Activated CD4-positive, alpha-beta memory T cell treated with anti-CD3 and anti-CD28 coated beads, Interleukin-2, amount 10 ng/mL, durations not matched to agents 7 days and 5 days (primary cell): ENCODE results near the gene MTMR11. TPM values are rescaled to one million over a fixed set of nuclear protein-coding genes. Genes with fewer than 3 reads are reported as not detected.

Experiments
- CTCF ChIA-PET: fragments of 350-600 bp; sonication (Branson Sonifier 250); formaldehyde crosslinking; loops from one replicate; lab custom pipeline; 2021; ENCODE audit warnings: antibody characterized with exemption, inconsistent platforms; lab: Charles Lee
- POLR2A ChIA-PET: fragments of 350-600 bp; sonication (Branson Sonifier 250); formaldehyde crosslinking; loops from one replicate; lab custom pipeline; 2021; ENCODE audit warnings: antibody characterized with exemption; lab: Charles Lee
- DNase-seq: peaks from one replicate; pipeline ENCODE4 v3.0.0-alpha.2; 2020
- H3K27ac Mint-ChIP-seq: one replicate; pipeline ENCODE4 v1.8.0; 2021; ENCODE audit warnings: mild to moderate bottlenecking, mixed read lengths
- H3K27me3 Mint-ChIP-seq: one replicate; pipeline ENCODE4 v1.8.0; 2021; ENCODE audit warnings: mixed read lengths
- H3K36me3 Mint-ChIP-seq: one replicate; pipeline ENCODE4 v1.8.0; 2021; ENCODE audit warnings: low read depth, mixed read lengths
- H3K4me1 Mint-ChIP-seq: one replicate; pipeline ENCODE4 v1.8.0; 2021; ENCODE audit warnings: mixed read lengths
- H3K4me3 Mint-ChIP-seq: one replicate; pipeline ENCODE4 v1.8.0; 2021; ENCODE audit warnings: mild to moderate bottlenecking, mixed read lengths
- H3K9me3 Mint-ChIP-seq: one replicate; pipeline ENCODE4 v1.8.0; 2021; ENCODE audit warnings: mixed read lengths
- total RNA-seq, 2 experiments: library from RNA; stranded (reverse); gene quantifications; one replicate each; pipeline ENCODE4 v1.2.3, GENCODE V29; 2021

Gene MTMR11
- total RNA-seq, 2 experiments from 2014 or later = 19.2 to 20.7 TPM

- H3K9me3 Mint-ChIP-seq = no peaks in the 10 kb centered on the region
- H3K4me1 Mint-ChIP-seq = peaks cover 53% of the 10 kb centered on the region
- no peak overlapping the region for H3K27ac Mint-ChIP-seq
- ChIA-PET POLR2A (interaction anchor here (1.0 to 7.4 kb wide), 2 partner anchors 16 to 46 kb away, joined by 3 to 160 read pairs; a partner anchor contains a TSS), CTCF (no interaction called here)
- no peak for DNase-seq
- peaks cover 10% of the 10 kb centered on the region for H3K36me3 Mint-ChIP-seq
- no peaks in the 10 kb centered on the region for H3K27me3 Mint-ChIP-seq
- H3K4me3 Mint-ChIP-seq = no peak overlapping the region
Measured at GRCh38 chr1:149932474-149932873, 4.2 kb downstream of the MTMR11 start.

- ChIA-PET CTCF (interaction anchor here (1.0 kb wide), 1 partner anchor 256 kb away, joined by 3 read pairs; no protein-coding TSS in a partner anchor), POLR2A (interaction anchor here (1.0 to 7.4 kb wide), 3 partner anchors 8 to 44 kb away, joined by 5 to 160 read pairs (median 37); a partner anchor contains a TSS)
- peak overlapping the region; percentile 82 for H3K27ac Mint-ChIP-seq
- H3K4me1 Mint-ChIP-seq = peaks cover 51% of the 10 kb centered on the region
- DNase-seq = no peak
- H3K27me3 Mint-ChIP-seq = no peaks in the 10 kb centered on the region
- H3K9me3 Mint-ChIP-seq = no peaks in the 10 kb centered on the region
- peak overlapping the region; percentile 70 for H3K4me3 Mint-ChIP-seq
- peaks cover 18% of the 10 kb centered on the region for H3K36me3 Mint-ChIP-seq
Measured at GRCh38 chr1:149931212-149931790, 5.4 kb downstream of the MTMR11 start.

DNA sequence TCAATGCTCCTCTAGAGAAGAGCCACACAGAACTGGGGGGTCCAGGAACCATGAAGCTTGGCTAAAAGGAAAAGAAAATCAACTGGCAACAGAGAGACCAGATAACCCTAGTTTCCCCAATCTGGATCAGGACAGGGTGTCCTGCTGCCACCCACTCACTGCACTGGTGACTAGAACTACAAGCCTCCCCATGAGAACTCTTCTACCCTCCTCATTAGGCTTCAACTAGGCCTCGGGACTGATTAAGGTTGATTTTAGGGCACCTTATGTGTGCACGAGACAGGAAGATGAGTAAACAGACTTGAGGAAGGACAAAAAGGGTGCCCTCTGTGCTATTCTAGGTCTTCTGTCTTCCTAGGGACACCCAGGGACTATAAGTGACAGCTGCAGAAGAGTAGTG is 6.8 kb downstream of the MTMR11 start:
- H3K27ac Mint-ChIP-seq = no peak overlapping the region
- H3K9me3 Mint-ChIP-seq = no peaks in the 10 kb centered on the region
- ChIA-PET CTCF (no interaction called here), POLR2A (interaction anchor here (1.0 to 7.4 kb wide), 4 partner anchors 9 to 258 kb away, joined by 3 to 160 read pairs (median 21); a partner anchor contains a TSS)
- peaks cover 66% of the 10 kb centered on the region for H3K4me1 Mint-ChIP-seq
- H3K36me3 Mint-ChIP-seq = peaks cover 31% of the 10 kb centered on the region
- no peaks in the 10 kb centered on the region for H3K27me3 Mint-ChIP-seq
- peak overlapping the region; percentile 30 for H3K4me3 Mint-ChIP-seq
- DNase-seq = no peak

- peaks cover 45% of the 10 kb centered on the region for H3K36me3 Mint-ChIP-seq
- H3K27me3 Mint-ChIP-seq = no peaks in the 10 kb centered on the region
- H3K4me1 Mint-ChIP-seq = peaks cover 74% of the 10 kb centered on the region
- H3K4me3 Mint-ChIP-seq = peak overlapping the region; percentile 97
- DNase-seq = no peak
- ChIA-PET POLR2A (interaction anchor here (0.6 to 7.4 kb wide), 22 partner anchors 8 to 309 kb away, joined by 3 to 160 read pairs (median 4); partner anchors contain the start of genes BOLA1, MTMR11, PLEKHO1 and VPS45), CTCF (interaction anchor here (0.5 to 2.2 kb wide), 9 partner anchors 9 to 623 kb away, joined by 3 to 18 read pairs (median 4); a partner anchor contains a TSS)
- H3K27ac Mint-ChIP-seq = peak overlapping the region; percentile 95
- no peaks in the 10 kb centered on the region for H3K9me3 Mint-ChIP-seq
Measured at GRCh38 chr1:149928401-149928724, 8.3 kb downstream of the MTMR11 start.

DNA sequence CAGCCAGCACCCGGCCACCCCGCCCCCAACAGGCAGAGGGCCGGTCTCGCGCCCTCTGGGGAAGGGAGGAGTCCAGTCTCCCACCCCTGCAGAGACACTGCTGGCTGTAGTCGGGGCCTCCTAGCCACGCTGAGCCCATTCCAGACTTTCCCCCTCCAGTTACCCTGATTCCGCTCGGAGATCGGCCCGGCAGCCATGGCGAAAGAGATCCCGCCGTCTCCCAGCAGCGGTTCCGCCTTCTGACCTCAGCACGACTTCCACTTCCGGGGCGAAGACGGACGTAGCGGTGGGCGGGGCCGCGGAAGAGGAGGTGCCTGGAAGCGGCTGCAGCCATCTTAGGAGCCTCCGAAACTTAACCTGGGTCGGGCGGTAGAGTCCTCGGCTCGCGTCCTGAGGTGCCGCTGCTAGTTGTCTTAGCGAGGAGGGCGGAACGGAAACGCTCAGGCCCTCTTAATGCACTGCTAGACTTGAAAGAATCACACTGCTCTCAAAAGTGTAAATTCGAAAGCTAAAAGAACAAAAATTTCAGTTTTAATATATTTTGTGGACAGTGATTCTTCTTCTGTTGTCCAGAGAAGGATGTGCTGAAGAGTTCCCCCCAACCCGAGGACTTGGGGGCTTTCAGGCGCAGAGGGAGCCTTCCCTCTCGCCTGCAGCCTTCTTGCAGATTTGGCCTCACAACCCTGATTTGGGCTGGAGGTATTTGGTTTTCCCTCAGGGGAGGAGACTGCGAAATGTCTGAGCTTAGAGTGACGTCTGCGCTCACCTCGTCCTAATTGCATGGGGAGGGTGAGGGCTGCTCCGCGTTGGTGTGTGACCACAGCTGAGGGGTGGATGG is 8.9 kb downstream of the MTMR11 start, which contains the start of gene SF3B4:
TSS of gene SF3B4 (minus strand) at position 241 of the 838 bp plus-strand sequence. CDS start at position 197, 44 bp downstream.
- ChIA-PET CTCF (interaction anchor here (0.5 to 2.2 kb wide), 10 partner anchors 10 to 624 kb away, joined by 3 to 18 read pairs (median 4); a partner anchor contains a TSS), POLR2A (interaction anchor here (0.6 to 7.4 kb wide), 23 partner anchors 8 to 309 kb away, joined by 3 to 160 read pairs (median 4); partner anchors contain the start of genes BOLA1, MTMR11, PLEKHO1 and VPS45)
- peak within 1 kb of the TSS; percentile 95 for H3K27ac Mint-ChIP-seq
- H3K4me1 Mint-ChIP-seq = peaks cover 74% of the 10 kb centered on the region
- no peaks in the 10 kb centered on the region for H3K9me3 Mint-ChIP-seq
- H3K4me3 Mint-ChIP-seq = peak within 1 kb of the TSS; percentile 97
- no peaks in the 10 kb centered on the region for H3K27me3 Mint-ChIP-seq
- H3K36me3 Mint-ChIP-seq = peaks cover 50% of the 10 kb centered on the region
- peak; percentile 96 for DNase-seq

DNA sequence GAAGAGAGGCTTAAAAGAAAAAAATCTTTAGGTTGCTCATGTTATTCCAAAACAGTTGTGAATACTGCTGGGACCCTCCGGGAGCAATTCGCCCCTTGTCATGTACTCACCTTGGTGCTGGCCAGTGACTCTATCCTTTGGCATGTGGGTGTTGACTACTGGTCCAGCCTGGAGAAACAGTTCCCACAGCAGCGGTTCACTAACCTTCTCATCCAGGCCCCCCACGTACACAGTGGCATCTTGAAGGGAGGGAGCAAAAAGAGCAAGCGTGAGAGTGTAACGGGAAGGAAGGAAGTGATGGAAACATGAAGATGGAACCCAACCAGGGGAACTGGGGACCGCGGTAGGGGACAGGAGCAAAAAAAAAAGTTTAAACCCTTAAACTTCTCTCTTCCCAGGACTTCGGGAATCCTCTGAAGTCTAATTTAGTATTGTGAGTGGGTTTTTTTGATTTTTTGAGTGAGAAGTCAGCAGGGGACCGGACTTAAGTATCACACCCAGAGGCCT is 9.6 kb downstream of the MTMR11 start:
- Mint-ChIP-seq H3K27me3 (no peaks in the 10 kb centered on the region), H3K27ac (peak overlapping the region; percentile 95), H3K4me1 (peaks cover 70% of the 10 kb centered on the region), H3K36me3 (peaks cover 56% of the 10 kb centered on the region), H3K9me3 (no peaks in the 10 kb centered on the region), H3K4me3 (peak overlapping the region; percentile 97)
- CTCF ChIA-PET = no interaction called here
- POLR2A ChIA-PET = interaction anchor here (2.5 kb wide), 1 partner anchor 39 kb away, joined by 17 read pairs; a partner anchor contains a TSS
- DNase-seq = no peak

GRCh38 chr1:149926296-149926695 is 10.4 kb downstream of the MTMR11 start:
- Mint-ChIP-seq H3K9me3 (no peaks in the 10 kb centered on the region), H3K4me1 (peaks cover 62% of the 10 kb centered on the region), H3K27ac (peak overlapping the region; percentile 55), H3K36me3 (peaks cover 55% of the 10 kb centered on the region), H3K27me3 (no peaks in the 10 kb centered on the region), H3K4me3 (peak overlapping the region; percentile 97)
- POLR2A ChIA-PET = interaction anchor here (1.0 to 2.5 kb wide), 4 partner anchors 13 to 41 kb away, joined by 3 to 17 read pairs (median 4); partner anchors contain the start of gene BOLA1
- CTCF ChIA-PET = no interaction called here
- DNase-seq = no peak

GRCh38 chr1:149925751-149926150 is 10.9 kb downstream of the MTMR11 start:
- H3K36me3 Mint-ChIP-seq = peaks cover 54% of the 10 kb centered on the region
- H3K4me3 Mint-ChIP-seq = peak overlapping the region; percentile 97
- no peaks in the 10 kb centered on the region for H3K27me3 Mint-ChIP-seq
- H3K27ac Mint-ChIP-seq = peak overlapping the region; percentile 55
- CTCF ChIA-PET = no interaction called here
- DNase-seq = no peak
- H3K4me1 Mint-ChIP-seq = peaks cover 56% of the 10 kb centered on the region
- H3K9me3 Mint-ChIP-seq = no peaks in the 10 kb centered on the region
- POLR2A ChIA-PET = interaction anchor here (1.0 to 2.5 kb wide), 5 partner anchors 9 to 40 kb away, joined by 3 to 17 read pairs (median 4); partner anchors contain the start of gene BOLA1

DNA sequence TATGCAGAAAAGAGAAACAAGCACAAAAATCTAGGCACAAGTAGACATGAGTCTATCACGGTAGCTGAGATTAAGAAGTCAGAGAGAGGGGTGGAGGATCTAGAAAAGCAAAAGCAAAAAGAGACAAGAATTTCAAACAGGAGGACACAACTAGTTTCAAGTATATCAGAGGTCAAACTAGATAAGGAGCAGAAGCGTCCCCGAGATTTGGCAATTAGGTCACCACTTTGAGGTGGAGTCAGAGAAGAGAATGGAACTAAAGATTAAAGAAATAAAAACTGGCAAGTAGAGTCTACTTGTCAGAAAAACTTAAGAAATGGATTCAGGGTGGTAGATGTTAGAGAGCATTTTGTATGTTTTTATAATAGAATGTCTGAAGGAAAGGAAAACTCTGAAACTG is 11.3 kb downstream of the MTMR11 start:
- peaks cover 54% of the 10 kb centered on the region for H3K36me3 Mint-ChIP-seq
- H3K4me1 Mint-ChIP-seq = peaks cover 52% of the 10 kb centered on the region
- peak overlapping the region; percentile 4 for H3K27ac Mint-ChIP-seq
- peak overlapping the region; percentile 51 for H3K4me3 Mint-ChIP-seq
- no peak for DNase-seq
- no peaks in the 10 kb centered on the region for H3K9me3 Mint-ChIP-seq
- no peaks in the 10 kb centered on the region for H3K27me3 Mint-ChIP-seq
- POLR2A ChIA-PET = interaction anchor here (1.0 to 2.5 kb wide), 6 partner anchors 9 to 40 kb away, joined by 3 to 17 read pairs (median 4); partner anchors contain the start of gene BOLA1
- CTCF ChIA-PET = no interaction called here

DNA sequence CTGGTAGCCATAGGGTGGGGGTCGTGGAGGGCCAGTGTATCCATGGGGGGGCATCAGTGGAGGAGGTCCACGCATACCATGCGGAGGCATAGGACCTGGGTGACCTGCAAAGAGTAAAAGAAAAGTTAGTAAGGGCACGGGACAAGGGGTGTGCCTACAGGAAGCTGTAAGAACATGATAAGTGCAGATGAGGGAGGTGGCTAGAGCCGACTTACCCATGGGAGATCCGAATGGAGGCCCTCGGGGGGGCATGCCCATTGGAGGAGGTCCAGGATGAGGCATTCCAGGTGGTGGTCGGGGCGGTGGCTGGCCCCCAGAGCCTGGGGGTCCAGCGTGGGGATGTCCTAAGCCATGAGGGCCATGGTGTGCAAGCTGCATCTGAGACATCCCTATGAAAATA is 13.1 kb downstream of the MTMR11 start:
- H3K27me3 Mint-ChIP-seq = no peaks in the 10 kb centered on the region
- CTCF ChIA-PET = no interaction called here
- H3K4me3 Mint-ChIP-seq = no peak overlapping the region
- POLR2A ChIA-PET = interaction anchor here (0.8 to 0.9 kb wide), 2 partner anchors 34 to 36 kb away, joined by 3 read pairs; a partner anchor contains a TSS
- peaks cover 54% of the 10 kb centered on the region for H3K36me3 Mint-ChIP-seq
- H3K9me3 Mint-ChIP-seq = no peaks in the 10 kb centered on the region
- H3K4me1 Mint-ChIP-seq = peaks cover 37% of the 10 kb centered on the region
- no peak for DNase-seq
- no peak overlapping the region for H3K27ac Mint-ChIP-seq

DNA sequence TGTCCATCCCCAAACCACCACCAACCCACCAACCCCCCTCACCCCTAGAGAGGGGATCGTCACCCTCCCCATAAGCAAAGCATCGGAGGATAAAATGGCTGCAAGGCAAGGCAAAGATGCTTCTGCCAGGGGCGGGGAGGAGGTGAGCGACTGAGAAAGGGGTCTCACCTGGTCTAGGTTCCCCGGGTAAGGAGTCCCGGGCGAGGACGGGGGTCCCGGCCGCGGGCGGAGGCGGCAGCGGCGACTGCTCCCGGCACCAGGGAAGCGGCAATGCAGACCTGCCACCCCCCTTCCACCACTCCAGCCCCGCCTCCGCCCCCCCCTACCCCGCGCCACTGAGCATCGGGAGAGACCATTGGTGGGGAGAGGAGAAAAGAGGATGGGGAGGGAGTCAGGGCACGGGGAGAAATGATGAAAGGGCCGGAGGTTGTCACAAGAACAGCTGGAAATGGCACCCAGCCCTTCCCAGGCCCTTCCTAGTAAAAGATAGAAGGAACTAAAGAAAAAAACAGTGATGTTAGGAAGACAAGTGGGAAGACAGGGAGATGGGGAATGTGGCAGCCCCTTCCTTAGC is 19.0 kb downstream of the MTMR11 start, which contains the start of gene SV2A:
TSS of gene SV2A (minus strand) at position 274 of the 574 bp plus-strand sequence. CDS start 4,004 bp downstream, outside the sequence.
- peak; percentile 51 for DNase-seq
- Mint-ChIP-seq H3K4me3 (peak within 1 kb of the TSS; percentile 85), H3K36me3 (peaks cover 18% of the 10 kb centered on the region), H3K9me3 (no peaks in the 10 kb centered on the region), H3K4me1 (peaks cover 42% of the 10 kb centered on the region), H3K27ac (peak within 1 kb of the TSS; percentile 21), H3K27me3 (peaks cover 4% of the 10 kb centered on the region)
- CTCF ChIA-PET = no interaction called here
- POLR2A ChIA-PET = interaction anchor here (1.7 to 5.4 kb wide), 2 partner anchors 14 to 30 kb away, joined by 5 to 42 read pairs; a partner anchor contains a TSS

DNA sequence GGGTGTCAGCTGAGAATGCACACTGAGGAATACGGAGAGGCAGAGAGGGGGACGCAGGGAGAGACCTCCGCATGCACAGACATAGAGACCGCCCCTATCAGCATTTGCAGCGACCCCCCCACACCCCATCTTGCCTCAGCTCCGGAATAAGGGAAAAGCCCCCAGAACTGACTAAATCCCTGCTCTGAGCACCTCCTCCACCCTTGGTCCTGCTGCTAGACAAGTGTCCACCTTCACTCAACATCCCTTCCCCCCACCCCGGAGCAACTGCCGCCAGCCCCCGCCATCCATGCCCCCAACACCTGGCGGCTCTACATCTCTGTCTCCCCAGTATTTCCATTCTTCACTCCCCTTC is 19.8 kb downstream of the MTMR11 start:
- Mint-ChIP-seq H3K36me3 (peaks cover 12% of the 10 kb centered on the region), H3K4me1 (peaks cover 42% of the 10 kb centered on the region), H3K27me3 (peaks cover 4% of the 10 kb centered on the region), H3K27ac (no peak overlapping the region), H3K9me3 (no peaks in the 10 kb centered on the region), H3K4me3 (peak overlapping the region; percentile 85)
- DNase-seq = no peak
- ChIA-PET CTCF (no interaction called here), POLR2A (interaction anchor here (1.2 to 5.4 kb wide), 4 partner anchors 8 to 29 kb away, joined by 5 to 42 read pairs (median 7); partner anchors contain the start of gene SF3B4)
